OCI-LY7 (cell line): ENCODE results near the gene RAP1A. TPM values are rescaled to one million over a fixed set of nuclear protein-coding genes. Genes with fewer than 3 reads are reported as not detected.
A peak's percentile ranks its signal among the peaks of the same experiment; 100 is the strongest.

ENCODE experiments used
- BruUV-seq: library from RNA; stranded (reverse); fragments of 400-500 nt; replicated peaks from 2 replicates; lab custom pipeline; 2021; lab: Mats Ljungman, UMichigan
- CTCF ChIA-PET: fragments of 300-600 bp; sonication (Branson Sonifier 250); formaldehyde crosslinking; loops from one replicate; lab custom pipeline; 2022; ENCODE audit warnings: antibody characterized with exemption; ENCODE audit not compliant: unreplicated experiment; lab: Charles Lee
- POLR2A ChIA-PET: fragments of 300-600 bp; sonication (Branson Sonifier 250); formaldehyde crosslinking; loops from one replicate; lab custom pipeline; 2022; ENCODE audit warnings: antibody characterized with exemption; lab: Charles Lee
- DNase-seq: peaks from one replicate; pipeline ENCODE4 v3.0.0-alpha.2; 2015; ENCODE audit warnings: low spot score
- H2AFZ ChIP-seq: fragments of 200-600 bp; sonication (generic), shearing (Covaris generic); 2 replicates; pipeline ENCODE4 v1.6.1; 2014; ENCODE audit warnings: mild to moderate bottlenecking, antibody characterized with exemption, low read length, moderate library complexity
- H3K27ac ChIP-seq: fragments of 200-600 bp; sonication (generic); 2 replicates; pipeline ENCODE4 v1.5.1; 2014; ENCODE audit warnings: mixed run types, low read depth, mild to moderate bottlenecking, moderate library complexity, low read length, inconsistent platforms; ENCODE audit not compliant: poor library complexity, severe bottlenecking
- H3K36me3 ChIP-seq: fragments of 200-600 bp; sonication (generic); 2 replicates; pipeline ENCODE4 v1.6.1; 2014; ENCODE audit warnings: mild to moderate bottlenecking, antibody characterized with exemption, low read length, moderate library complexity, mixed read lengths; ENCODE audit not compliant: insufficient read depth
- H3K4me1 ChIP-seq: fragments of 200-600 bp; sonication (generic); 2 replicates; pipeline ENCODE4 v1.5.1; 2014; ENCODE audit warnings: mild to moderate bottlenecking, low read length; ENCODE audit not compliant: insufficient read depth, poor library complexity, severe bottlenecking
- H3K4me2 ChIP-seq: fragments of 200-600 bp; sonication (generic); 2 replicates; pipeline ENCODE4 v1.6.1; 2014; ENCODE audit warnings: mild to moderate bottlenecking, low read length
- H3K4me3 ChIP-seq: fragments of 200-600 bp; sonication (generic); 2 replicates; pipeline ENCODE4 v1.5.1; 2014; ENCODE audit warnings: mild to moderate bottlenecking, low read depth, low read length; ENCODE audit not compliant: poor library complexity, severe bottlenecking
- H3K79me2 ChIP-seq: fragments of 200-600 bp; sonication (generic); 2 replicates; pipeline ENCODE4 v1.6.1; 2016; ENCODE audit warnings: low read depth, mild to moderate bottlenecking, low read length, moderate library complexity, mixed read lengths; ENCODE audit not compliant: insufficient read depth
- H3K9me2 ChIP-seq: fragments of 200-600 bp; sonication (generic); 2 replicates; pipeline ENCODE4 v1.6.1; 2016; ENCODE audit warnings: mild to moderate bottlenecking, low read length, mixed read lengths; ENCODE audit not compliant: insufficient read depth
- H3K9me3 ChIP-seq: fragments of 200-600 bp; sonication (generic); 2 replicates; pipeline ENCODE4 v1.6.1; 2014; ENCODE audit warnings: mild to moderate bottlenecking, mixed run types, low read length, mixed read lengths
- H4K20me1 ChIP-seq: fragments of 200-600 bp; sonication (generic); 2 replicates; pipeline ENCODE4 v1.6.1; 2014; ENCODE audit warnings: mild to moderate bottlenecking, antibody characterized with exemption, low read length, moderate library complexity, mixed read lengths; ENCODE audit not compliant: insufficient read depth
- CTCF ChIP-seq: fragments of 200-600 bp; sonication (generic); conservative IDR thresholded peaks from 2 replicates; pipeline ENCODE4 v1.5.1; 2014; ENCODE audit warnings: mild to moderate bottlenecking, antibody characterized with exemption, low read length, moderate library complexity, mixed read lengths
- EZH2phosphoT487 ChIP-seq: fragments of 200-600 bp; sonication (generic); IDR thresholded peaks from 2 replicates; pipeline ENCODE4 v1.6.1; 2018; ENCODE audit warnings: low read depth, borderline replicate concordance, mild to moderate bottlenecking, mixed run types, antibody characterized with exemption, low read length, moderate library complexity, mixed read lengths
- intact Hi-C: fragments of 100-400 bp; cut with micrococcal nuclease; formaldehyde crosslinking; loops from one replicate; pipeline ENCODE4 v1.10.0; 2022; ENCODE audit not compliant: unreplicated experiment
- total RNA-seq, 2 experiments: library from RNA; depleted of rRNA in 1 of 2; stranded (reverse); fragments of >200 nt in 1 of 2; shearing (Covaris generic) in 1 of 2; gene quantifications; 2 replicates each; pipeline ENCODE4 v1.2.3, GENCODE V29; 2014 to 2022

RAP1A gene
- total RNA-seq, 2 experiments from 2014 or later = 10.4 to 86.3 TPM

- Histone ChIP-seq H3K9me2 (no peaks in the 10 kb centered on the region), H2AFZ (peak overlapping the region; percentile 26; the same call in 1 of the 2 replicates), H3K79me2 (peaks cover 19% of the 10 kb centered on the region; the same call in 1 of the 2 replicates), H4K20me1 (no peaks in the 10 kb centered on the region), H3K4me2 (peak overlapping the region; percentile 85; the same call in 1 of the 2 replicates), H3K9me3 (no peaks in the 10 kb centered on the region), H3K27ac (peak overlapping the region; percentile 81), H3K36me3 (no peaks in the 10 kb centered on the region), H3K4me3 (no peak overlapping the region), H3K4me1 (peaks cover 68% of the 10 kb centered on the region)
- intact Hi-C loops = loop anchor here (10.0 kb wide), 3 partner anchors 126 to 1116 kb away; no protein-coding TSS in a partner anchor
- TF ChIP-seq CTCF (no peak), EZH2phosphoT487 (no peak)
- ChIA-PET POLR2A (interaction anchor here (0.7 to 3.4 kb wide), 11 partner anchors 10 to 282 kb away, joined by 3 to 26 read pairs (median 4); partner anchors contain the start of genes ADORA3, INKA2 and TMIGD3), CTCF (interaction anchor here (1.0 to 2.1 kb wide), 4 partner anchors 12 to 243 kb away, joined by 3 to 13 read pairs (median 4); partner anchors contain the start of gene INKA2)
- no peak for DNase-seq
- BruUV-seq = no TSS peak
Measured at GRCh38 chr1:111750856-111751255, 131.3 kb downstream of the RAP1A start.

- intact Hi-C loops = loop anchor here (10.0 kb wide), 3 partner anchors 127 to 1117 kb away; no protein-coding TSS in a partner anchor
- no TSS peak for BruUV-seq
Measured at GRCh38 chr1:111751906-111752575, 132.5 kb downstream of the RAP1A start.

More at GRCh38 chr1:111751906-111752575, 132.5 kb downstream of the RAP1A start:
- Histone ChIP-seq H3K4me3 (peak overlapping the region; percentile 30), H3K4me2 (peak overlapping the region; percentile 85), H3K36me3 (peaks cover 2% of the 10 kb centered on the region; the same call in 1 of the 2 replicates), H2AFZ (peak overlapping the region; percentile 16; the same call in 1 of the 2 replicates), H3K9me2 (no peaks in the 10 kb centered on the region), H3K9me3 (no peaks in the 10 kb centered on the region), H4K20me1 (peaks cover 2% of the 10 kb centered on the region; the same call in 1 of the 2 replicates), H3K4me1 (peaks cover 68% of the 10 kb centered on the region), H3K79me2 (peaks cover 31% of the 10 kb centered on the region), H3K27ac (peak overlapping the region; percentile 81)
- no peak for TF ChIP-seq EZH2phosphoT487
- no peak for TF ChIP-seq CTCF
- CTCF ChIA-PET = interaction anchor here (1.0 to 2.1 kb wide), 4 partner anchors 9 to 270 kb away, joined by 3 to 13 read pairs (median 5); partner anchors contain the start of gene INKA2
- POLR2A ChIA-PET = interaction anchor here (0.6 to 3.4 kb wide), 10 partner anchors 13 to 284 kb away, joined by 3 to 26 read pairs (median 4); partner anchors contain the start of genes INKA2 and RAP1A
- DNase-seq = peak; percentile 73
